SK-N-MC (cell line): ENCODE results near the gene SEPTIN5.

Experiments used
- EZH2 ChIP-seq: fragments of 200-600 bp; sonication (generic); IDR thresholded peaks from one replicate; pipeline ENCODE4 v1.6.1; 2017; ENCODE audit warnings: antibody characterized with exemption
- FOXP2 ChIP-seq: optimal IDR thresholded peaks from 2 replicates; pipeline ENCODE3; 2011; ENCODE audit warnings: mild to moderate bottlenecking, moderate library complexity; ENCODE audit not compliant: insufficient read depth; ENCODE audit errors: extremely low read length, control extremely low read depth
- POLR2AphosphoS5 ChIP-seq: IDR thresholded peaks from 2 replicates; pipeline ENCODE4 v1.6.1; 2012; ENCODE audit warnings: mild to moderate bottlenecking, low read depth, low read length, borderline replicate concordance

- TF ChIP-seq EZH2 (no peak), POLR2AphosphoS5 (no peak), FOXP2 (no peak)
Observed at GRCh38 chr22:19665784-19666672, 48.3 kb upstream of the SEPTIN5 start.
